ENCODE measurements around the gene ETFA. TPM values are rescaled to one million over a fixed set of nuclear protein-coding genes. Genes with fewer than 3 reads are reported as not detected.

ETFA gene
- total RNA-seq, 2 experiments from 2014 or later = 84.8 to 146 TPM

DNA sequence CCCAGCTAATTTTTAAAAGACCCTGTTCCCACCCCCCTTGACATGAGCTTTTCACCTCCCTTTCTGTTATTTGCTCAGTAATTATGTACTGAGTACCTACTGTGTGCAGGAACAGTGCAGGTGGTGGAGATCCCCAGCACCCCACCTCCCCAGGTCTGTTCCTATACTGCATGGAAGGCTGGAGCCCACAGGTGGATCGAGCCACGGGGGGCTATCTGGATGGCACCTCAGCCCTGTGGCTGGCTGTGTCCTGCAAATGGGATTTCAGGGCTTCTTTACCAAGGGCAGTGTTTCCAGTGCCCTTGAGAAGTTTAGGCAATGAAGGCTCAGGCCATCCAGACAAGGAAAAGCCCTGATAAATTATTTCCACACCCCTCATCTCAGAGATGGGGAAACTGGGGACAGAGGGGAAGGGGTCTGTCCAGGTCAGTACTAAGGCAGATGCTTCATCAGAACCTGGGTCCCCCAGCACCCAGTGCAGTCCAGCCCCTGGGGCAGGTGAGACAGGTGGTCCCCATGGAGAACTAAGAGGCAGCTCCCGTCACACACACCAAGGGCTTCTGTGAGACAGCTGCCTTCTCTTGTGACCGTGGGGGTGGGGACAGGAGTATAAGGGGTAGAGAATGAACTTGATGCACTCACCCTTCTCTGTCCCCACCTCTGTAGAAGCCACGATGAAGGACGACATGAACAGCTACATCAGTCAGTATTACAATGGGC is 109.6 kb downstream of the ETFA start:
- H3K79me2 ChIP-seq (ENCODE audit: insufficient read depth, low read depth, low read length) = no peaks in the 10 kb centered on the region
- H3K4me3 ChIP-seq (ENCODE audit: low read depth, low read length, poor library complexity, severe bottlenecking) = no peak overlapping the region
- no peak overlapping the region for H3K27ac ChIP-seq (ENCODE audit: low read depth, low read length, poor library complexity, severe bottlenecking)
- peaks cover 4% of the 10 kb centered on the region; the same call in 1 of the 2 replicates for H3K36me3 ChIP-seq (ENCODE audit: insufficient read depth, low read length)
- TF ChIP-seq CTCF (conservative IDR thresholded peaks at IDR 0.05; ENCODE audit: low read length) = no peak
- no peak for TF ChIP-seq EZH2phosphoT487 (IDR thresholded peaks at IDR 0.05; ENCODE audit: borderline replicate concordance, low read depth, low read length)
- no peak overlapping the region for H3K4me2 ChIP-seq (ENCODE audit: low read length)
- no peaks in the 10 kb centered on the region for H3K9me3 ChIP-seq (ENCODE audit: low read length)
- H2AFZ ChIP-seq (ENCODE audit: low read length) = no peak overlapping the region
- DNase-seq (ENCODE audit: low spot score) = no peak
- H3K9me2 ChIP-seq (ENCODE audit: insufficient read depth, low read length) = no peaks in the 10 kb centered on the region
- intact Hi-C loops (cut with micrococcal nuclease; ENCODE audit: unreplicated experiment) = no loop called here
- POLR2A ChIA-PET = no interaction called here
- CTCF ChIA-PET (ENCODE audit: unreplicated experiment) = no interaction called here
- H4K20me1 ChIP-seq (ENCODE audit: insufficient read depth, low read length) = no peaks in the 10 kb centered on the region
- H3K4me1 ChIP-seq (ENCODE audit: insufficient read depth, low read length, poor library complexity, severe bottlenecking) = peaks cover 9% of the 10 kb centered on the region
- no TSS peak for BruUV-seq (replicated peaks)

- H3K4me3 ChIP-seq (ENCODE audit: low read depth, low read length, poor library complexity, severe bottlenecking) = no peak overlapping the region
- H3K9me3 ChIP-seq (ENCODE audit: low read length) = no peaks in the 10 kb centered on the region
- TF ChIP-seq EZH2phosphoT487 (IDR thresholded peaks at IDR 0.05; ENCODE audit: borderline replicate concordance, low read depth, low read length) (no peak), CTCF (conservative IDR thresholded peaks at IDR 0.05; ENCODE audit: low read length) (no peak)
- ChIA-PET POLR2A (interaction anchor here (0.5 to 0.6 kb wide), 2 partner anchors 10 to 671 kb away, joined by 3 to 5 read pairs; no protein-coding TSS in a partner anchor), CTCF (ENCODE audit: unreplicated experiment) (no interaction called here)
- H3K4me1 ChIP-seq (ENCODE audit: insufficient read depth, low read length, poor library complexity, severe bottlenecking) = peaks cover 15% of the 10 kb centered on the region
- H3K79me2 ChIP-seq (ENCODE audit: insufficient read depth, low read depth, low read length) = no peaks in the 10 kb centered on the region
- no peak overlapping the region for H3K27ac ChIP-seq (ENCODE audit: low read depth, low read length, poor library complexity, severe bottlenecking)
- no peak overlapping the region for H3K4me2 ChIP-seq (ENCODE audit: low read length)
- DNase-seq (ENCODE audit: low spot score) = no peak
- no TSS peak for BruUV-seq (replicated peaks)
- H3K36me3 ChIP-seq (ENCODE audit: insufficient read depth, low read length) = no peaks in the 10 kb centered on the region
- no peaks in the 10 kb centered on the region for H4K20me1 ChIP-seq (ENCODE audit: insufficient read depth, low read length)
- H2AFZ ChIP-seq (ENCODE audit: low read length) = no peak overlapping the region
- no peaks in the 10 kb centered on the region for H3K9me2 ChIP-seq (ENCODE audit: insufficient read depth, low read length)
- intact Hi-C loops (cut with micrococcal nuclease; ENCODE audit: unreplicated experiment) = no loop called here
Observed at GRCh38 chr15:76200641-76201105, 110.6 kb downstream of the ETFA start.

GRCh38 chr15:76200083-76200465 is 111.2 kb downstream of the ETFA start:
- no TSS peak for BruUV-seq (replicated peaks)
- CTCF ChIA-PET (ENCODE audit: unreplicated experiment) = no interaction called here

More at GRCh38 chr15:76200083-76200465, 111.2 kb downstream of the ETFA start:
- no peaks in the 10 kb centered on the region for H3K79me2 ChIP-seq (ENCODE audit: insufficient read depth, low read depth, low read length)
- H3K9me3 ChIP-seq (ENCODE audit: low read length) = no peaks in the 10 kb centered on the region
- H3K36me3 ChIP-seq (ENCODE audit: insufficient read depth, low read length) = no peaks in the 10 kb centered on the region
- H2AFZ ChIP-seq (ENCODE audit: low read length) = no peak overlapping the region
- intact Hi-C loops (cut with micrococcal nuclease; ENCODE audit: unreplicated experiment) = no loop called here
- no peak for DNase-seq (ENCODE audit: low spot score)
- no peak for TF ChIP-seq EZH2phosphoT487 (IDR thresholded peaks at IDR 0.05; ENCODE audit: borderline replicate concordance, low read depth, low read length)
- H3K4me1 ChIP-seq (ENCODE audit: insufficient read depth, low read length, poor library complexity, severe bottlenecking) = peaks cover 15% of the 10 kb centered on the region
- no peak overlapping the region for H3K4me3 ChIP-seq (ENCODE audit: low read depth, low read length, poor library complexity, severe bottlenecking)
- H4K20me1 ChIP-seq (ENCODE audit: insufficient read depth, low read length) = no peaks in the 10 kb centered on the region
- H3K27ac ChIP-seq (ENCODE audit: low read depth, low read length, poor library complexity, severe bottlenecking) = no peak overlapping the region
- no peaks in the 10 kb centered on the region for H3K9me2 ChIP-seq (ENCODE audit: insufficient read depth, low read length)
- POLR2A ChIA-PET = interaction anchor here (0.5 to 0.6 kb wide), 3 partner anchors 11 to 1904 kb away, joined by 3 to 5 read pairs (median 3); no protein-coding TSS in a partner anchor
- no peak overlapping the region for H3K4me2 ChIP-seq (ENCODE audit: low read length)

Data from OCI-LY7 (cell line).